ENCODE measurements around the gene INPP4B. TPM values are rescaled to one million over a fixed set of nuclear protein-coding genes. Genes with fewer than 3 reads are reported as not detected.

Gene INPP4B
- polyA plus RNA-seq, 1 of the 3 experiments (the other 2 are of a cell fraction), result 0.08 TPM

- TF ChIP-seq REST (IDR thresholded peaks at IDR 0.05; ENCODE audit: low read depth, low read length) (no peak), USF2 (IDR thresholded peaks at IDR 0.05; ENCODE audit: borderline replicate concordance, low read depth, low read length) (no peak), NRF1 (IDR thresholded peaks at IDR 0.05; ENCODE audit: low read depth, low read length) (no peak), NFIC (IDR thresholded peaks at IDR 0.05; ENCODE audit: borderline replicate concordance) (no peak), EP300 (IDR thresholded peaks at IDR 0.05; ENCODE audit: borderline replicate concordance in 1 of 2, low read depth in 1 of 2, low read length in 1 of 2) (peak in 1 of 2 experiments; percentile 34; a peak in 1 of 4 replicates), RXRA (IDR thresholded peaks at IDR 0.05; ENCODE audit: borderline replicate concordance, low read depth) (no peak), YY1 (IDR thresholded peaks at IDR 0.05; ENCODE audit: low read depth) (no peak)
These were observed 231.3 kb downstream of the INPP4B start (continued) for GRCh38 chr4:142614621-142615323.

DNA sequence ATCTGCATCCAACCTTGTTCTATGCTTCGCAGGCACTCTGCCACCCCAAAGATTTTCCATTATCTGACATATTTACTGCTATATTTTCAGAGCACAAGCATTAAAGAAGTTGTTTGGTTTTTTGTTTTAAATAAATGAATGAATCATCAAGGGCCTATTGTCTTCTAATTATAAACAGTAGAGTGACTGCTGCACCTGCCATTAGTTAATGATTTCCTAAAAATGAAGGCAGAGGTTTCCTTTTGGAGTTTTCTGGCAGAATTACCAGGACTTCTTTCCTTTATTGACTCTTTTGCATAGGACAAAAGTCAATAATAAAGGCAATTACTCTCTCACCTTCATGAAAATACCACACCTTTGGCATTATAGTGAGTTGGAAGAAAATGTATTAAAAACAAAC lies 238.1 kb downstream of the INPP4B start:
- Histone ChIP-seq H2AFZ (ENCODE audit: low read depth) (no peak overlapping the region), H3K4me1 (ENCODE audit: control insufficient read depth in 1 of 2, insufficient read depth in 2 of 2, low read depth in 1 of 2, low read length in 1 of 2) (no peaks in the 10 kb centered on the region), H3K9ac (no peak overlapping the region), H3K27ac (ENCODE audit: low read depth in 2 of 2, low read length in 1 of 2) (no peak overlapping the region), H3K36me3 (replicated peaks in 1 of 2; ENCODE audit: control insufficient read depth in 1 of 2, insufficient read depth in 2 of 2, low read length in 1 of 2) (no peaks in the 10 kb centered on the region), H3K27me3 (ENCODE audit: insufficient read depth) (no peaks in the 10 kb centered on the region), H3K79me2 (ENCODE audit: insufficient read depth) (no peaks in the 10 kb centered on the region), H3K4me3 (ENCODE audit: low read depth in 2 of 2, low read length in 1 of 2) (no peak overlapping the region), H3K9me2 (no peaks in the 10 kb centered on the region), H3F3A (replicated peaks; ENCODE audit: insufficient read depth) (no peaks in the 10 kb centered on the region), H3K4me2 (no peak overlapping the region), H3K9me3 (peaks cover 10% of the 10 kb centered on the region; the same call in 1 of the 2 replicates), H4K20me1 (ENCODE audit: insufficient read depth) (no peaks in the 10 kb centered on the region)
- POLR2A ChIA-PET, result no interaction called here
- CTCF ChIA-PET, result no interaction called here
- WGBS (ENCODE audit: low lambda C conversion rate), result 64% methylated on average over 1 of the region's 1 CpG
- DNase-seq, result no peak
- TF ChIP-seq ELF1 (IDR thresholded peaks at IDR 0.05), result no peak
- TF ChIP-seq, protein P1, sequence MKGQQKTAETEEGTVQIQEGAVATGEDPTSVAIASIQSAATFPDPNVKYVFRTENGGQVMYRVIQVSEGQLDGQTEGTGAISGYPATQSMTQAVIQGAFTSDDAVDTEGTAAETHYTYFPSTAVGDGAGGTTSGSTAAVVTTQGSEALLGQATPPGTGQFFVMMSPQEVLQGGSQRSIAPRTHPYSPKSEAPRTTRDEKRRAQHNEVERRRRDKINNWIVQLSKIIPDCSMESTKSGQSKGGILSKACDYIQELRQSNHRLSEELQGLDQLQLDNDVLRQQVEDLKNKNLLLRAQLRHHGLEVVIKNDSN (IDR thresholded peaks at IDR 0.05; ENCODE audit: borderline replicate concordance, low read depth), result no peak
- TF ChIP-seq FOSL2 (IDR thresholded peaks at IDR 0.05; ENCODE audit: borderline replicate concordance, low read depth), result no peak
- TF ChIP-seq GABPA (IDR thresholded peaks at IDR 0.05; ENCODE audit: low read depth), result no peak
- no peak for TF ChIP-seq MEF2A (IDR thresholded peaks at IDR 0.05; ENCODE audit: borderline replicate concordance, low read depth)
- no peak for TF ChIP-seq PBX3 (IDR thresholded peaks at IDR 0.05)
- TF ChIP-seq USF2 (IDR thresholded peaks at IDR 0.05; ENCODE audit: borderline replicate concordance, low read depth, low read length), result no peak
- TF ChIP-seq SIN3A (IDR thresholded peaks at IDR 0.05; ENCODE audit: borderline replicate concordance, low read depth, low read length), result no peak
- no peak for TF ChIP-seq TEAD4 (IDR thresholded peaks at IDR 0.05; ENCODE audit: borderline replicate concordance, insufficient read depth)
- TF ChIP-seq YY1 (IDR thresholded peaks at IDR 0.05; ENCODE audit: low read depth), result no peak
- no peak for TF ChIP-seq MXI1 (IDR thresholded peaks at IDR 0.05; ENCODE audit: low read depth, low read length)
- TF ChIP-seq NRF1 (IDR thresholded peaks at IDR 0.05; ENCODE audit: low read depth, low read length), result no peak
- no peak for TF ChIP-seq EP300 (IDR thresholded peaks at IDR 0.05; ENCODE audit: borderline replicate concordance in 1 of 2, low read depth in 1 of 2, low read length in 1 of 2)
- TF ChIP-seq, protein P2, sequence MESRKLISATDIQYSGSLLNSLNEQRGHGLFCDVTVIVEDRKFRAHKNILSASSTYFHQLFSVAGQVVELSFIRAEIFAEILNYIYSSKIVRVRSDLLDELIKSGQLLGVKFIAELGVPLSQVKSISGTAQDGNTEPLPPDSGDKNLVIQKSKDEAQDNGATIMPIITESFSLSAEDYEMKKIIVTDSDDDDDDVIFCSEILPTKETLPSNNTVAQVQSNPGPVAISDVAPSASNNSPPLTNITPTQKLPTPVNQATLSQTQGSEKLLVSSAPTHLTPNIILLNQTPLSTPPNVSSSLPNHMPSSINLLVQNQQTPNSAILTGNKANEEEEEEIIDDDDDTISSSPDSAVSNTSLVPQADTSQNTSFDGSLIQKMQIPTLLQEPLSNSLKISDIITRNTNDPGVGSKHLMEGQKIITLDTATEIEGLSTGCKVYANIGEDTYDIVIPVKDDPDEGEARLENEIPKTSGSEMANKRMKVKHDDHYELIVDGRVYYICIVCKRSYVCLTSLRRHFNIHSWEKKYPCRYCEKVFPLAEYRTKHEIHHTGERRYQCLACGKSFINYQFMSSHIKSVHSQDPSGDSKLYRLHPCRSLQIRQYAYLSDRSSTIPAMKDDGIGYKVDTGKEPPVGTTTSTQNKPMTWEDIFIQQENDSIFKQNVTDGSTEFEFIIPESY (IDR thresholded peaks at IDR 0.05; ENCODE audit: borderline replicate concordance, low read depth), result no peak
- no peak for TF ChIP-seq RXRA (IDR thresholded peaks at IDR 0.05; ENCODE audit: borderline replicate concordance, low read depth)
